Right forelimb (tissue), 1 donor: Measurements from ENCODE around the gene PCDHGC4.

Experiments used
- DNase-seq: peaks from one replicate; pipeline ENCODE4 v3.0.0-alpha.2; 2018

The PCDHGC4 gene

GRCh38 chr5:141532726-141533125 lies 47.9 kb downstream of the PCDHGC4 start:
- no peak for DNase-seq

GRCh38 chr5:141533897-141534296 lies 49.1 kb downstream of the PCDHGC4 start:
- no peak for DNase-seq

GRCh38 chr5:141534492-141535213 lies 49.8 kb downstream of the PCDHGC4 start:
- no peak for DNase-seq
